Mesodermal cell (in vitro differentiated cells): ENCODE results near the gene DPM2.

Experiments used
- H3K27ac ChIP-seq: 2 replicates; pipeline ENCODE4 v1.7.0; 2013; ENCODE audit warnings: mild to moderate bottlenecking, low read depth, low read length, moderate library complexity; ENCODE audit not compliant: severe bottlenecking
- H3K36me3 ChIP-seq: 2 replicates; pipeline ENCODE4 v1.7.1; 2013; ENCODE audit warnings: mild to moderate bottlenecking, low read length, moderate library complexity; ENCODE audit not compliant: control insufficient read depth, insufficient read depth
- H3K4me1 ChIP-seq: one replicate; pipeline ENCODE4 v1.7.1; 2013; ENCODE audit warnings: mild to moderate bottlenecking, low read length; ENCODE audit not compliant: insufficient read depth, control insufficient read depth, poor library complexity, severe bottlenecking
- H3K4me3 ChIP-seq: 2 replicates; pipeline ENCODE4 v1.7.0; 2013; ENCODE audit warnings: low read length, control low read depth, mild to moderate bottlenecking; ENCODE audit not compliant: insufficient read depth, poor library complexity, severe bottlenecking; ENCODE audit errors: extremely low read depth
- H3K9me3 ChIP-seq: 2 replicates; pipeline ENCODE4 v1.7.1; 2013; ENCODE audit warnings: mild to moderate bottlenecking, low read length, moderate library complexity; ENCODE audit not compliant: control insufficient read depth
- WGBS, 2 experiments: methylation state at CpG; one replicate each; pipeline ENCODE4 v1.1.5; 2013; ENCODE audit warnings: missing lambda C conversion rate in 2 of 2; ENCODE audit not compliant: insufficient coverage in 2 of 2; 5-methylcytosine and 5-hydroxymethylcytosine counted together

DPM2 gene

GRCh38 chr9:127979015-127979332 lies 41.3 kb upstream of the DPM2 start:
- peaks cover 50% of the 10 kb centered on the region for H3K4me1 ChIP-seq
- WGBS, 2 experiments = 24 to 44% methylated on average over 4 to 5 of the region's 5 CpGs
- H3K27ac ChIP-seq = peak overlapping the region; percentile 30
- no peaks in the 10 kb centered on the region for H3K9me3 ChIP-seq
- peak overlapping the region; percentile 76 for H3K4me3 ChIP-seq
- no peaks in the 10 kb centered on the region for H3K36me3 ChIP-seq

- Histone ChIP-seq H3K9me3 (no peaks in the 10 kb centered on the region), H3K36me3 (no peaks in the 10 kb centered on the region), H3K4me1 (peaks cover 59% of the 10 kb centered on the region), H3K27ac (peak overlapping the region; percentile 57), H3K4me3 (peak overlapping the region; percentile 76)
- WGBS, 2 experiments = 59 to 69% methylated on average over 7 to 8 of the region's 12 CpGs
Observed at GRCh38 chr9:127977884-127978647, 40.4 kb upstream of the DPM2 start.

GRCh38 chr9:127977009-127977883 lies 39.6 kb upstream of the DPM2 start:
- peaks cover 64% of the 10 kb centered on the region for H3K4me1 ChIP-seq

GRCh38 chr9:127976498-127976897 lies 38.8 kb upstream of the DPM2 start:
- 95 to 96% methylated on average over 4 to 5 of the region's 6 CpGs for WGBS, 2 experiments
- Histone ChIP-seq H3K4me3 (no peak overlapping the region), H3K4me1 (peaks cover 66% of the 10 kb centered on the region), H3K27ac (no peak overlapping the region), H3K9me3 (no peaks in the 10 kb centered on the region), H3K36me3 (no peaks in the 10 kb centered on the region)

More at GRCh38 chr9:127977009-127977883, 39.6 kb upstream of the DPM2 start:
- H3K9me3 ChIP-seq = no peaks in the 10 kb centered on the region
- H3K4me3 ChIP-seq = peak overlapping the region; percentile 76
- H3K27ac ChIP-seq = peak overlapping the region; percentile 57
- WGBS, 2 experiments = 82 to 87% methylated on average over 2 to 5 of the region's 7 CpGs
- no peaks in the 10 kb centered on the region for H3K36me3 ChIP-seq

- H3K36me3 ChIP-seq = no peaks in the 10 kb centered on the region
- WGBS, 2 experiments = 93 to 99% methylated on average over 7 to 8 of the region's 10 CpGs
- peaks cover 66% of the 10 kb centered on the region for H3K4me1 ChIP-seq
- H3K4me3 ChIP-seq = no peak overlapping the region
- H3K9me3 ChIP-seq = no peaks in the 10 kb centered on the region
- no peak overlapping the region for H3K27ac ChIP-seq
Observed at GRCh38 chr9:127975376-127976315, 38.0 kb upstream of the DPM2 start.

GRCh38 chr9:127974769-127975261 lies 37.2 kb upstream of the DPM2 start:
- Histone ChIP-seq H3K27ac (no peak overlapping the region), H3K4me1 (peaks cover 73% of the 10 kb centered on the region), H3K36me3 (no peaks in the 10 kb centered on the region), H3K9me3 (no peaks in the 10 kb centered on the region), H3K4me3 (no peak overlapping the region)
- 77 to 91% methylated on average over 4 to 10 of the region's 10 CpGs for WGBS, 2 experiments

GRCh38 chr9:127974001-127974768 lies 36.5 kb upstream of the DPM2 start:
- H3K4me3 ChIP-seq = no peak overlapping the region
- H3K4me1 ChIP-seq = peaks cover 79% of the 10 kb centered on the region
- no peak overlapping the region for H3K27ac ChIP-seq
- no peaks in the 10 kb centered on the region for H3K36me3 ChIP-seq
- no peaks in the 10 kb centered on the region for H3K9me3 ChIP-seq
- WGBS, 2 experiments = 85 to 95% methylated on average over 9 to 11 of the region's 12 CpGs

- H3K9me3 ChIP-seq = no peaks in the 10 kb centered on the region
- no peak overlapping the region for H3K4me3 ChIP-seq
- H3K36me3 ChIP-seq = no peaks in the 10 kb centered on the region
- 91 to 94% methylated on average over 15 to 17 of the region's 17 CpGs for WGBS, 2 experiments
- no peak overlapping the region for H3K27ac ChIP-seq
- H3K4me1 ChIP-seq = peaks cover 81% of the 10 kb centered on the region
Observed at GRCh38 chr9:127973169-127974000, 35.7 kb upstream of the DPM2 start.

- peak overlapping the region; percentile 30 for H3K27ac ChIP-seq
- no peaks in the 10 kb centered on the region for H3K9me3 ChIP-seq
- H3K36me3 ChIP-seq = no peaks in the 10 kb centered on the region
- 89 to 90% methylated on average over 11 to 12 of the region's 12 CpGs for WGBS, 2 experiments
- H3K4me1 ChIP-seq = peaks cover 77% of the 10 kb centered on the region
- H3K4me3 ChIP-seq = no peak overlapping the region
Observed at GRCh38 chr9:127972236-127972871, 34.7 kb upstream of the DPM2 start.
